ENCODE results near the gene PACSIN2.

Gene PACSIN2

GRCh38 chr22:43012390-43012789 is 2.6 kb downstream of the PACSIN2 start:
- no peak overlapping the region for H3K4me3 ChIP-seq (ENCODE audit: low read depth in 1 of 5, low read length in 5 of 5)
- no peak overlapping the region for H3K27ac ChIP-seq (ENCODE audit: low read depth, low read length)
- no peaks in the 10 kb centered on the region for H3K27me3 ChIP-seq (ENCODE audit: control insufficient read depth in 5 of 5, insufficient read depth in 4 of 5, low read length in 5 of 5)
- H3K4me1 ChIP-seq (ENCODE audit: control insufficient read depth in 5 of 5, insufficient read depth in 5 of 5, low read length in 5 of 5) = peaks cover 4 to 35% (median 21%) of the 10 kb centered on the region in 5 donors
- no peaks in the 10 kb centered on the region for H3K9me3 ChIP-seq (ENCODE audit: control insufficient read depth in 5 of 5, low read length in 5 of 5)
- no peak overlapping the region for H3K9ac ChIP-seq (ENCODE audit: low read length in 5 of 5)
- no peaks in the 10 kb centered on the region for H3K36me3 ChIP-seq (ENCODE audit: control insufficient read depth in 5 of 5, insufficient read depth in 5 of 5, low read length in 5 of 5)

GRCh38 chr22:43011079-43011478 is 3.9 kb downstream of the PACSIN2 start:
- no peaks in the 10 kb centered on the region for H3K9me3 ChIP-seq (ENCODE audit: control insufficient read depth in 5 of 5, low read length in 5 of 5)
- H3K9ac ChIP-seq (ENCODE audit: low read length in 5 of 5) = no peak overlapping the region
- peaks cover 4 to 35% (median 21%) of the 10 kb centered on the region in 5 donors for H3K4me1 ChIP-seq (ENCODE audit: control insufficient read depth in 5 of 5, insufficient read depth in 5 of 5, low read length in 5 of 5)
- H3K4me3 ChIP-seq (ENCODE audit: low read depth in 1 of 5, low read length in 5 of 5) = no peak overlapping the region
- no peaks in the 10 kb centered on the region for H3K36me3 ChIP-seq (ENCODE audit: control insufficient read depth in 5 of 5, insufficient read depth in 5 of 5, low read length in 5 of 5)
- no peaks in the 10 kb centered on the region for H3K27me3 ChIP-seq (ENCODE audit: control insufficient read depth in 5 of 5, insufficient read depth in 4 of 5, low read length in 5 of 5)
- H3K27ac ChIP-seq (ENCODE audit: low read depth, low read length) = no peak overlapping the region

GRCh38 chr22:43009444-43009843 is 5.5 kb downstream of the PACSIN2 start:
- Histone ChIP-seq H3K9ac (ENCODE audit: low read length in 5 of 5) (no peak overlapping the region), H3K27me3 (ENCODE audit: control insufficient read depth in 5 of 5, insufficient read depth in 4 of 5, low read length in 5 of 5) (no peaks in the 10 kb centered on the region), H3K27ac (ENCODE audit: low read depth, low read length) (no peak overlapping the region), H3K36me3 (ENCODE audit: control insufficient read depth in 5 of 5, insufficient read depth in 5 of 5, low read length in 5 of 5) (no peaks in the 10 kb centered on the region), H3K4me3 (ENCODE audit: low read depth in 1 of 5, low read length in 5 of 5) (no peak overlapping the region), H3K4me1 (ENCODE audit: control insufficient read depth in 5 of 5, insufficient read depth in 5 of 5, low read length in 5 of 5) (peaks cover 4 to 31% (median 16%) of the 10 kb centered on the region in 5 donors), H3K9me3 (ENCODE audit: control insufficient read depth in 5 of 5, low read length in 5 of 5) (no peaks in the 10 kb centered on the region)

GRCh38 chr22:43008921-43009320 is 6.0 kb downstream of the PACSIN2 start:
- peaks cover 7 to 31% (median 19%) of the 10 kb centered on the region in 5 donors for H3K4me1 ChIP-seq (ENCODE audit: control insufficient read depth in 5 of 5, insufficient read depth in 5 of 5, low read length in 5 of 5)

GRCh38 chr22:43008509-43008908 is 6.4 kb downstream of the PACSIN2 start:
- H3K9ac ChIP-seq (ENCODE audit: low read length in 5 of 5) = no peak overlapping the region
- H3K9me3 ChIP-seq (ENCODE audit: control insufficient read depth in 5 of 5, low read length in 5 of 5) = no peaks in the 10 kb centered on the region
- no peaks in the 10 kb centered on the region for H3K27me3 ChIP-seq (ENCODE audit: control insufficient read depth in 5 of 5, insufficient read depth in 4 of 5, low read length in 5 of 5)
- H3K4me3 ChIP-seq (ENCODE audit: low read depth in 1 of 5, low read length in 5 of 5) = no peak overlapping the region
- H3K27ac ChIP-seq (ENCODE audit: low read depth, low read length) = no peak overlapping the region
- peaks cover 6 to 29% (median 17%) of the 10 kb centered on the region in 5 donors for H3K4me1 ChIP-seq (ENCODE audit: control insufficient read depth in 5 of 5, insufficient read depth in 5 of 5, low read length in 5 of 5)
- H3K36me3 ChIP-seq (ENCODE audit: control insufficient read depth in 5 of 5, insufficient read depth in 5 of 5, low read length in 5 of 5) = no peaks in the 10 kb centered on the region

More at GRCh38 chr22:43008921-43009320, 6.0 kb downstream of the PACSIN2 start:
- H3K36me3 ChIP-seq (ENCODE audit: control insufficient read depth in 5 of 5, insufficient read depth in 5 of 5, low read length in 5 of 5) = no peaks in the 10 kb centered on the region
- H3K27ac ChIP-seq (ENCODE audit: low read depth, low read length) = no peak overlapping the region
- no peak overlapping the region for H3K9ac ChIP-seq (ENCODE audit: low read length in 5 of 5)
- no peaks in the 10 kb centered on the region for H3K9me3 ChIP-seq (ENCODE audit: control insufficient read depth in 5 of 5, low read length in 5 of 5)
- H3K4me3 ChIP-seq (ENCODE audit: low read depth in 1 of 5, low read length in 5 of 5) = no peak overlapping the region
- H3K27me3 ChIP-seq (ENCODE audit: control insufficient read depth in 5 of 5, insufficient read depth in 4 of 5, low read length in 5 of 5) = no peaks in the 10 kb centered on the region

GRCh38 chr22:43007519-43008102 is 7.3 kb downstream of the PACSIN2 start:
- Histone ChIP-seq H3K36me3 (ENCODE audit: control insufficient read depth in 5 of 5, insufficient read depth in 5 of 5, low read length in 5 of 5) (no peaks in the 10 kb centered on the region), H3K27me3 (ENCODE audit: control insufficient read depth in 5 of 5, insufficient read depth in 4 of 5, low read length in 5 of 5) (no peaks in the 10 kb centered on the region), H3K9me3 (ENCODE audit: control insufficient read depth in 5 of 5, low read length in 5 of 5) (no peaks in the 10 kb centered on the region), H3K4me1 (ENCODE audit: control insufficient read depth in 5 of 5, insufficient read depth in 5 of 5, low read length in 5 of 5) (peaks cover 3 to 21% (median 13%) of the 10 kb centered on the region in 5 donors), H3K4me3 (ENCODE audit: low read depth in 1 of 5, low read length in 5 of 5) (no peak overlapping the region), H3K9ac (ENCODE audit: low read length in 5 of 5) (no peak overlapping the region), H3K27ac (ENCODE audit: low read depth, low read length) (no peak overlapping the region)

GRCh38 chr22:43006753-43007152 is 8.2 kb downstream of the PACSIN2 start:
- Histone ChIP-seq H3K27ac (ENCODE audit: low read depth, low read length) (no peak overlapping the region), H3K4me1 (ENCODE audit: control insufficient read depth in 5 of 5, insufficient read depth in 5 of 5, low read length in 5 of 5) (peaks cover 5 to 24% (median 22%) of the 10 kb centered on the region in 5 donors)

GRCh38 chr22:43006016-43006505 is 8.9 kb downstream of the PACSIN2 start:
- Histone ChIP-seq H3K4me1 (ENCODE audit: control insufficient read depth in 5 of 5, insufficient read depth in 5 of 5, low read length in 5 of 5) (peaks cover 7 to 31% (median 29%) of the 10 kb centered on the region in 5 donors), H3K9me3 (ENCODE audit: control insufficient read depth in 5 of 5, low read length in 5 of 5) (no peaks in the 10 kb centered on the region), H3K9ac (ENCODE audit: low read length in 5 of 5) (no peak overlapping the region), H3K36me3 (ENCODE audit: control insufficient read depth in 5 of 5, insufficient read depth in 5 of 5, low read length in 5 of 5) (no peaks in the 10 kb centered on the region), H3K27ac (ENCODE audit: low read depth, low read length) (no peak overlapping the region), H3K27me3 (ENCODE audit: control insufficient read depth in 5 of 5, insufficient read depth in 4 of 5, low read length in 5 of 5) (no peaks in the 10 kb centered on the region), H3K4me3 (ENCODE audit: low read depth in 1 of 5, low read length in 5 of 5) (no peak overlapping the region)

More at GRCh38 chr22:43006753-43007152, 8.2 kb downstream of the PACSIN2 start:
- no peaks in the 10 kb centered on the region for H3K9me3 ChIP-seq (ENCODE audit: control insufficient read depth in 5 of 5, low read length in 5 of 5)
- H3K9ac ChIP-seq (ENCODE audit: low read length in 5 of 5) = no peak overlapping the region
- H3K27me3 ChIP-seq (ENCODE audit: control insufficient read depth in 5 of 5, insufficient read depth in 4 of 5, low read length in 5 of 5) = no peaks in the 10 kb centered on the region
- no peak overlapping the region for H3K4me3 ChIP-seq (ENCODE audit: low read depth in 1 of 5, low read length in 5 of 5)
- H3K36me3 ChIP-seq (ENCODE audit: control insufficient read depth in 5 of 5, insufficient read depth in 5 of 5, low read length in 5 of 5) = no peaks in the 10 kb centered on the region

- Histone ChIP-seq H3K4me1 (ENCODE audit: control insufficient read depth in 5 of 5, insufficient read depth in 5 of 5, low read length in 5 of 5) (peaks cover 7 to 38% (median 35%) of the 10 kb centered on the region in 5 donors), H3K9me3 (ENCODE audit: control insufficient read depth in 5 of 5, low read length in 5 of 5) (no peaks in the 10 kb centered on the region), H3K9ac (ENCODE audit: low read length in 5 of 5) (no peak overlapping the region), H3K36me3 (ENCODE audit: control insufficient read depth in 5 of 5, insufficient read depth in 5 of 5, low read length in 5 of 5) (no peaks in the 10 kb centered on the region), H3K27me3 (ENCODE audit: control insufficient read depth in 5 of 5, insufficient read depth in 4 of 5, low read length in 5 of 5) (no peaks in the 10 kb centered on the region), H3K27ac (ENCODE audit: low read depth, low read length) (no peak overlapping the region), H3K4me3 (ENCODE audit: low read depth in 1 of 5, low read length in 5 of 5) (no peak overlapping the region)
These were observed 9.8 kb downstream of the PACSIN2 start for GRCh38 chr22:43005106-43005505.

- no peaks in the 10 kb centered on the region for H3K27me3 ChIP-seq (ENCODE audit: control insufficient read depth in 5 of 5, insufficient read depth in 4 of 5, low read length in 5 of 5)
- no peak overlapping the region for H3K4me3 ChIP-seq (ENCODE audit: low read depth in 1 of 5, low read length in 5 of 5)
- H3K27ac ChIP-seq (ENCODE audit: low read depth, low read length) = no peak overlapping the region
- no peaks in the 10 kb centered on the region for H3K36me3 ChIP-seq (ENCODE audit: control insufficient read depth in 5 of 5, insufficient read depth in 5 of 5, low read length in 5 of 5)
- H3K9ac ChIP-seq (ENCODE audit: low read length in 5 of 5) = no peak overlapping the region
- peaks cover 7 to 43% (median 35%) of the 10 kb centered on the region in 5 donors for H3K4me1 ChIP-seq (ENCODE audit: control insufficient read depth in 5 of 5, insufficient read depth in 5 of 5, low read length in 5 of 5)
- no peaks in the 10 kb centered on the region for H3K9me3 ChIP-seq (ENCODE audit: control insufficient read depth in 5 of 5, low read length in 5 of 5)
These were observed 10.4 kb downstream of the PACSIN2 start for GRCh38 chr22:43004362-43005035.

All from subcutaneous abdominal adipose tissue (tissue), 5 donors.